ENCODE results near the gene DDX51.
A peak's percentile ranks its signal among the peaks of the same experiment; 100 is the strongest.

DDX51 gene

GRCh38 chr12:132178316-132178715 lies 34.2 kb upstream of the DDX51 start:
- ATAC-seq: no peak
- no peak for TF ChIP-seq TSHZ2 (CRISPR knock-in tag; IDR thresholded peaks at IDR 0.05)
- no peak for TF ChIP-seq POU6F1 (CRISPR knock-in tag; IDR thresholded peaks at IDR 0.05; ENCODE audit: borderline replicate concordance, low read depth)
- TF ChIP-seq GLIS3 (CRISPR knock-in tag; IDR thresholded peaks at IDR 0.05): no peak
- TF ChIP-seq PATZ1 (CRISPR knock-in tag; IDR thresholded peaks at IDR 0.05; ENCODE audit: borderline replicate concordance): no peak
- no peak for TF ChIP-seq OSR1 (CRISPR knock-in tag; IDR thresholded peaks at IDR 0.05)
- no peak for TF ChIP-seq ZFP3 (CRISPR knock-in tag; IDR thresholded peaks at IDR 0.05)
- no peak for TF ChIP-seq ARNTL (CRISPR knock-in tag; IDR thresholded peaks at IDR 0.05; ENCODE audit: borderline replicate concordance, low read depth)
- TF ChIP-seq CSDC2 (CRISPR knock-in tag; IDR thresholded peaks at IDR 0.05): no peak
- no peak for TF ChIP-seq ZFP30 (CRISPR knock-in tag; IDR thresholded peaks at IDR 0.05)
- no peak for TF ChIP-seq TOX (CRISPR knock-in tag; IDR thresholded peaks at IDR 0.05; ENCODE audit: borderline replicate concordance)
- TF ChIP-seq RARB (CRISPR knock-in tag; IDR thresholded peaks at IDR 0.05): no peak
- TF ChIP-seq CREB5 (CRISPR knock-in tag; IDR thresholded peaks at IDR 0.05; ENCODE audit: low read depth): no peak
- no peak for TF ChIP-seq PPARA (CRISPR knock-in tag; IDR thresholded peaks at IDR 0.05; ENCODE audit: borderline replicate concordance)
- no peak for TF ChIP-seq TCF4 (CRISPR knock-in tag; IDR thresholded peaks at IDR 0.05; ENCODE audit: borderline replicate concordance)
- TF ChIP-seq ZNF8 (CRISPR knock-in tag; IDR thresholded peaks at IDR 0.05): no peak
- TF ChIP-seq ZC3H10 (CRISPR knock-in tag; IDR thresholded peaks at IDR 0.05): no peak

GRCh38 chr12:132176920-132177551 lies 32.9 kb upstream of the DDX51 start:
- TF ChIP-seq POU6F1 (CRISPR knock-in tag; IDR thresholded peaks at IDR 0.05; ENCODE audit: borderline replicate concordance, low read depth) (no peak), ZNF565 (CRISPR knock-in tag; conservative IDR thresholded peaks at IDR 0.05; ENCODE audit: low read depth) (no peak), OSR1 (CRISPR knock-in tag; IDR thresholded peaks at IDR 0.05) (no peak), PPARA (CRISPR knock-in tag; IDR thresholded peaks at IDR 0.05; ENCODE audit: borderline replicate concordance) (no peak), BACH2 (CRISPR knock-in tag; IDR thresholded peaks at IDR 0.05; ENCODE audit: borderline replicate concordance) (no peak), TOX (CRISPR knock-in tag; IDR thresholded peaks at IDR 0.05; ENCODE audit: borderline replicate concordance) (no peak), TSHZ2 (CRISPR knock-in tag; IDR thresholded peaks at IDR 0.05) (no peak), CSDC2 (CRISPR knock-in tag; IDR thresholded peaks at IDR 0.05) (no peak), ESRRG (CRISPR knock-in tag; IDR thresholded peaks at IDR 0.05) (no peak), ZFP3 (CRISPR knock-in tag; IDR thresholded peaks at IDR 0.05) (no peak), ISL1 (CRISPR knock-in tag; IDR thresholded peaks at IDR 0.05) (no peak), SNAI2 (CRISPR knock-in tag; IDR thresholded peaks at IDR 0.05) (no peak), TCF4 (CRISPR knock-in tag; IDR thresholded peaks at IDR 0.05; ENCODE audit: borderline replicate concordance) (no peak), CSRNP3 (CRISPR knock-in tag; IDR thresholded peaks at IDR 0.05) (no peak), ARNTL (CRISPR knock-in tag; IDR thresholded peaks at IDR 0.05; ENCODE audit: borderline replicate concordance, low read depth) (no peak), GLIS3 (CRISPR knock-in tag; IDR thresholded peaks at IDR 0.05) (no peak), ZFP30 (CRISPR knock-in tag; IDR thresholded peaks at IDR 0.05) (no peak)
- peak; percentile 15 for ATAC-seq

Measured in SK-N-SH treated with all-trans-retinoic acid at 6 μM for 48 hours (cell line).